RWPE1 (cell line): ENCODE results near the gene FAAP20.

ENCODE experiments used
- CTCF ChIA-PET: fragments of 350-600 bp; sonication (Branson Sonifier 250); formaldehyde crosslinking; extraction: SDS; loops from one replicate; lab custom pipeline; 2021; lab: Yijun Ruan, JAX
- POLR2A ChIA-PET: fragments of 400-600 bp; formaldehyde crosslinking; extraction: SDS; loops from one replicate; lab custom pipeline; 2020; ENCODE audit warnings: antibody characterized with exemption; ENCODE audit not compliant: low non-redundant PET; lab: Yijun Ruan, JAX
- DNase-seq: peaks from one replicate; pipeline ENCODE4 v3.0.0; 2012; ENCODE audit warnings: low spot score
- H3K27ac ChIP-seq: fragments of 450-650 bp; 2 replicates; pipeline ENCODE4 v1.5.1; 2017
- TF ChIP-seq, protein P1 (sequence below): fragments of 450-650 bp; conservative IDR thresholded peaks from 2 replicates; pipeline ENCODE4 v1.5.1; 2017; ENCODE audit warnings: low read depth, mild to moderate bottlenecking

The FAAP20 gene

DNA sequence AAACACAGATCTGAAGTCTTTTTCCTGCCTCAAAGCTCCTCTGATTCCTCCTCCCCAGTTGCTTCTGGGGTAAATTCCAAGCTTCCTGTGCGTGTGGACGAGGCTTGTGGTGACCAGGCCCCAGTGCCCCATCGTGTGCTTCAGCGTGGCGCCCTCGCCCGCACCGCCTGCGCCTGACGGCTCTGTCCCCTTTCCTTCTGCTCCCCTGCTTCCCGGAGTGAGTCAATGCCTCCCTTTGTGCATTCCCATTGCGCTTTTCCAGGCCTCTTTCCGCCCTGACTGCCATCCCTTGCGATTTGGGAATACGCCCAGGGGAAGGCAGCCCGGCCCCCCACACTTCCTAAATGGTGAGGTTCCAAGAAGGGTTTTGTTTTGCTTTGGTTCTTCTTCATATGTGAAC, 36.3 kb downstream of the FAAP20 start:
- POLR2A ChIA-PET = no interaction called here
- DNase-seq = no peak
- H3K27ac ChIP-seq = no peak overlapping the region
- CTCF ChIA-PET = interaction anchor here (0.5 to 3.3 kb wide), 2 partner anchors 16 to 762 kb away, joined by 3 to 20 read pairs; no protein-coding TSS in a partner anchor
- TF ChIP-seq, protein P1, sequence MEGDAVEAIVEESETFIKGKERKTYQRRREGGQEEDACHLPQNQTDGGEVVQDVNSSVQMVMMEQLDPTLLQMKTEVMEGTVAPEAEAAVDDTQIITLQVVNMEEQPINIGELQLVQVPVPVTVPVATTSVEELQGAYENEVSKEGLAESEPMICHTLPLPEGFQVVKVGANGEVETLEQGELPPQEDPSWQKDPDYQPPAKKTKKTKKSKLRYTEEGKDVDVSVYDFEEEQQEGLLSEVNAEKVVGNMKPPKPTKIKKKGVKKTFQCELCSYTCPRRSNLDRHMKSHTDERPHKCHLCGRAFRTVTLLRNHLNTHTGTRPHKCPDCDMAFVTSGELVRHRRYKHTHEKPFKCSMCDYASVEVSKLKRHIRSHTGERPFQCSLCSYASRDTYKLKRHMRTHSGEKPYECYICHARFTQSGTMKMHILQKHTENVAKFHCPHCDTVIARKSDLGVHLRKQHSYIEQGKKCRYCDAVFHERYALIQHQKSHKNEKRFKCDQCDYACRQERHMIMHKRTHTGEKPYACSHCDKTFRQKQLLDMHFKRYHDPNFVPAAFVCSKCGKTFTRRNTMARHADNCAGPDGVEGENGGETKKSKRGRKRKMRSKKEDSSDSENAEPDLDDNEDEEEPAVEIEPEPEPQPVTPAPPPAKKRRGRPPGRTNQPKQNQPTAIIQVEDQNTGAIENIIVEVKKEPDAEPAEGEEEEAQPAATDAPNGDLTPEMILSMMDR = no peak

DNA sequence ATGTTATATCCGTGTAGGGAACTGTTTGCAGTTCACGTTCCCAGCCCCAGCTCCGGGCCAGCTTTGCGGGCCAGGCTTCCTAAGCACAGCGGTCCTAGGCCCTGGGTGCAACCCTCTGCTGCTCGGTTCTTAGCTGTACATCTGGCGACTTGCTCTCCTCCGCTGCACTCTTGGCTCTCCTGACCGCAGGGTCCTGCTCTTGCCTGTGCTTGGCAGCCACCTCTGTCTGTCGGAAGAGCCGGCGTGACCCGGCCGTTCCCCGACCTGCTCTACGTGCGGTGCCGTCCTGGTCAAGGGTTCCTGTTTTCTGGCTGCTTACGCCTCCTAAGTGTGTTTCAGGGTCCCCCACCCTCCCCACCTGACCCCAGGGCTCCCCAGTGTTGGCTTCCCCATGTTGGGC, 36.7 kb downstream of the FAAP20 start:
- H3K27ac ChIP-seq = no peak overlapping the region
- POLR2A ChIA-PET = no interaction called here
- no peak for DNase-seq
- CTCF ChIA-PET = interaction anchor here (0.5 to 3.3 kb wide), 2 partner anchors 17 to 762 kb away, joined by 3 to 20 read pairs; no protein-coding TSS in a partner anchor
- TF ChIP-seq, protein P1 = no peak

DNA sequence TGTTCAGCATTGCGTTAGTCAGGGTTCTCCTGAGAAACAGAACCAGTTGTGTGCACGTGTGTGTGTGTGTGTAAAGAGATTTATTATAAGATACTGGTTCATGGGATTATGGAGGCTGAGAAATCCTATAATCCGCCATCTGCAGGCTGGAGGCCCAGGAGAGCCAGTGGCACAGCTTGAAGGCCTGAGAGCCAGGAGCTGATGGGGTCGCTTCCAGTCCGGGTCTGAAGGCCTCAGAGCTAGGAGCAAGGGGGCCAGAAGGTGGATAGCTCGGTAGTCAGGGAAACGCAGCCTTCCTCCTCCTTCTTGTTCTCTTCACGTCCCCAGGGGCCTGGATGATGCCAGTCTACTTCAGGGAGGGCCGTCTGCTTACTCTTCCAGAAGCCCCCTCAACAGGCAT, 37.7 kb downstream of the FAAP20 start:
- DNase-seq = no peak
- TF ChIP-seq, protein P1 = no peak

DNA sequence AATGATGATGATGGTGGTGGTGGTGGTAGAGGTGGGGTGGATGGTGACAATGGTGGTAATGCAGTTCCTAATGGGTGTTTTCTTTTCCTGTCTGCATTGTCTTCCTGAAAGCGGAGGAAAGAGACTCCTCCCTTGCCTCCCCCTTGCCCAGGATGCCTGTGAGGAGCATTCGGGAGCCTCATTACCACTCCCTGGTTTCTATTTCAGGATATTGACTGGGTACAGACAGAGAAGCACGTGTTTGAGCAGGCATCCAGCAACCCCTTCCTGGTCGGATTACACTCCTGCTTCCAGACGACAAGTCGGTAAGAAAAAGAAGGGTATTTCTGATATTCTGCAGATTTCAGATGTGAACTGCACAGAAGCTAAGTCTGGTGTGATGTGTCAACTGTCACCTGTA, 38.8 kb downstream of the FAAP20 start:
- TF ChIP-seq, protein P1 = no peak
- ChIA-PET CTCF (interaction anchor here (3.3 kb wide), 1 partner anchor 19 kb away, joined by 20 read pairs; no protein-coding TSS in a partner anchor), POLR2A (no interaction called here)
- no peak overlapping the region for H3K27ac ChIP-seq
- DNase-seq = no peak

More for the DNA sequence above, 37.7 kb downstream of the FAAP20 start:
- no peak overlapping the region for H3K27ac ChIP-seq
- CTCF ChIA-PET = interaction anchor here (0.8 to 3.3 kb wide), 3 partner anchors 17 to 64 kb away, joined by 3 to 20 read pairs (median 3); no protein-coding TSS in a partner anchor
- POLR2A ChIA-PET = no interaction called here

DNA sequence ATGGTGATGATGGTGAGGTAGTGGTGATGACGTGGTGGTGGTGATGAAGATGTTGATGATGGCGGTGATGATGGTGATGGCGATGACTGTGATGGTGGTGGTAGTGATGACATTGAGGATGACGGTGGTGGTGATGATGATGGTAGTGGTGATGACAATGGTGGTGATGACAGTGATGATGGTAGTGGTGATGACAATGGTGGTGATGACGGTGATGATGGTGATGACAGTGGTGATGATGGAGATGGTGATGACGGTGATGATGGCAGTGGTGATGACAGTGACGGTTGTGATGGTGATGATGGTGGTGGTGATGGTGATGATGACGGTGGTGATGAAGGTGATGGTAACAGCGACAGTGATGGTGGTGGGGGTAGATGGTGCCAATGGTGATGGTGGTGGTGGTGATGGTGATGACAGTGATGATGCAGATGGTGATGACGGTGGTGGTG, 39.4 kb downstream of the FAAP20 start:
- H3K27ac ChIP-seq = no peak overlapping the region
- TF ChIP-seq, protein P1 = no peak
- no peak for DNase-seq
- POLR2A ChIA-PET = no interaction called here
- CTCF ChIA-PET = interaction anchor here (0.7 kb wide), 1 partner anchor 29 kb away, joined by 3 read pairs; no protein-coding TSS in a partner anchor

DNA sequence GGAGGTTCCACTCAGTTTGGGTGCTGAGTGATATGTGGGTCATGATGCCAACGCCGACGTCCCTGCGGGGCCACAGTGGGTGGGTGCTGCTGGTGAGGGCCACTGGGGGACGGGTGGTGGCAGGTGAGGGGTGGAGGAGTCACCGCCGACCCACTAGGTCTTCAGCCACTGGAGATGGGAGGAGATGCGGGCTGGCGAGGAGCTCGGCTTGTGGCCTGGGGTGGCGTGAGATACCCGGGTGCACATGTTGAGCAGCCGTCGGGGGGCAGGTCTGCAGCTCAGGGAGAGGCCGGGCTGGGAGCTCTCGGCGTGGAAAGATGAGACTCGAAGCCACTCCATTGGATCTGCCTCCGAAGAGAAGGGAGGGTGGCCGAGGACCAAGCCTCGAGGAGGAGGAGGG, 40.5 kb downstream of the FAAP20 start:
- H3K27ac ChIP-seq = no peak overlapping the region
- ChIA-PET POLR2A (no interaction called here), CTCF (interaction anchor here (1.2 kb wide), 1 partner anchor 21 kb away, joined by 4 read pairs; no protein-coding TSS in a partner anchor)
- TF ChIP-seq, protein P1 = no peak
- DNase-seq = no peak
